HG03571 (cell line): ENCODE results near the gene PPP6R2.
"Not testable (repeated sequence)": the region's sequence is repeated elsewhere in the genome, so short reads cannot be mapped to it uniquely, and the experiment has no call there.

Experiments used
- ATAC-seq: cut with Tn5 transposase; IDR thresholded peaks from one replicate; pipeline ENCODE4 v1.9.1; 2021; ENCODE audit not compliant: unreplicated experiment

PPP6R2 gene

DNA sequence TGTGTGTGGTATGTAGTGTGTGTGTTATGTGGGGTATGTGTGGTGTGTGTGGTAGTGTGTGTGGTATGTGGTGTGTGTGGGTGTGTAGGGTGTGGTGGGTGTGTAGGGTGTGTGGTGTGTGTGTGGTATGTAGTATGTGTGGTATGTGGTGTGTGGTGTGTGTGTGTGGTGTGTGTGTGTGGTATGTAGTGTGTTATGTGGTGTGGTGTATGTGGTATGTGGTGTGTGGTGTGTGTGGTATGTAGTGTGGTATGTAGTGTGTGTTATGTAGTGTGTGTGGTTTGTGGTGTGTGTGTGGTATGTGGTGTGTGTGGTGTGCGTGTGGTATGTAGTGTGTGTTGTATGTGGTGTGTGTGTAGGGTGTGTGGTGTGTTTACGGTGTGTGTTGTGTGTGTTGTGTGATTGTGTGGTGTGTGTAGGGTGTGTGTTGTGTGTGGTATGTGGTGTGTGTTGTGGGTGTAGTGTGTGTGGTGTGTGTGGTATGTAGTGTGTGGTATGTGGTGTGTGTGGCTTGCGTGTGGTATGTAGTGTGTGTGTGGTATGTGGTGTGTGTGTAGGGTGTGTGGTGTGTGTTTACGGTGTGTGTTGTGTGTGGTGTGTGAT lies 4.2 kb upstream of the PPP6R2 start:
- ATAC-seq: no peak

- no peak for ATAC-seq
These were observed 2.9 kb upstream of the PPP6R2 start for GRCh38 chr22:50339945-50340879.

- ATAC-seq: peak; percentile 48
These were observed 1.0 kb upstream of the PPP6R2 start for GRCh38 chr22:50341977-50342650.

GRCh38 chr22:50343541-50343935 lies 411 bp downstream of the PPP6R2 start:
- no peak for ATAC-seq

GRCh38 chr22:50346470-50346869 lies 3.3 kb downstream of the PPP6R2 start:
- no peak for ATAC-seq

GRCh38 chr22:50347157-50347556 lies 4.0 kb downstream of the PPP6R2 start:
- no peak for ATAC-seq

- ATAC-seq: no peak
These were observed 4.9 kb downstream of the PPP6R2 start for GRCh38 chr22:50348058-50348457.

DNA sequence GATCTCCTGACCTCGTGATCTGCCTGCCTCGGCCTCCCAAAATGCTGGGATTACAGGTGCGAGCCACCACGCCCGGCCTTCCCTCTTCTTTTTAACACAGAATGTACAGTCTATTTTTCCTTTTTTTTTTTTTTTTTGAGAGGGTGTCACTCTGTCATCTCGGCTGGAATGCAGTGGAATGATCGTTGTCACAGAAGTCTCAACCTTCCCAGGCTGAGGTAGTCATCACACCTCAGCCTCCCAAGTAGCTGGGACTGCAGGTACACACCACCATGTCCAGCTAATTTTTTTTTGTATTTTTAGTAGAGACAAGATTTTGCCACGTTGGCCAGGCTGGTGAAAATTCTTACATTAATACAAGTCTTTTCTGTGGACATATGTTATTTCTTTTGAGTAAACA lies 13.1 kb downstream of the PPP6R2 start:
- ATAC-seq: no peak

- ATAC-seq: no peak
These were observed 14.1 kb downstream of the PPP6R2 start for GRCh38 chr22:50357222-50357621.

GRCh38 chr22:50357756-50358155 lies 14.6 kb downstream of the PPP6R2 start:
- ATAC-seq: no peak

GRCh38 chr22:50360578-50360977 lies 17.5 kb downstream of the PPP6R2 start:
- no peak for ATAC-seq

DNA sequence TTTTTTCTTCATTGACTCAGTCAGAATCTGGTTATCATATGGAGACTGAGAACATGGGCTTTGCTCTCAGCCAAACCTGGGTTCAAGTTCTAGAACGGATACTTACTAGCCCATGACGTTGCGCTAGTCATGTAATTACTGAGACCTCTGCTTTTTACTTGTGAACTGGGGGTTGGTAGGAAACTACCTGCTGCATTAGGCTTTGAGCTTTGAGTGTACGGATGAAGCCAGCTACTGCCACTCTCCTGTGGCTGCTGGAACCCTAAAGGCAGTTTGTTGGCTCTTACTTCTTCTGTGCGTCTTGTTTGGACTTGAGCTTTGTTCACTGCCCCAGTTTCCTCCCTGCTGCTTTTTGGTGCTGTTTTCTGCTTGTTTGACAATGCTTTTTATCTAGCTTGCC lies 18.1 kb downstream of the PPP6R2 start:
- ATAC-seq: no peak

GRCh38 chr22:50361688-50362087 lies 18.6 kb downstream of the PPP6R2 start:
- ATAC-seq: no peak

DNA sequence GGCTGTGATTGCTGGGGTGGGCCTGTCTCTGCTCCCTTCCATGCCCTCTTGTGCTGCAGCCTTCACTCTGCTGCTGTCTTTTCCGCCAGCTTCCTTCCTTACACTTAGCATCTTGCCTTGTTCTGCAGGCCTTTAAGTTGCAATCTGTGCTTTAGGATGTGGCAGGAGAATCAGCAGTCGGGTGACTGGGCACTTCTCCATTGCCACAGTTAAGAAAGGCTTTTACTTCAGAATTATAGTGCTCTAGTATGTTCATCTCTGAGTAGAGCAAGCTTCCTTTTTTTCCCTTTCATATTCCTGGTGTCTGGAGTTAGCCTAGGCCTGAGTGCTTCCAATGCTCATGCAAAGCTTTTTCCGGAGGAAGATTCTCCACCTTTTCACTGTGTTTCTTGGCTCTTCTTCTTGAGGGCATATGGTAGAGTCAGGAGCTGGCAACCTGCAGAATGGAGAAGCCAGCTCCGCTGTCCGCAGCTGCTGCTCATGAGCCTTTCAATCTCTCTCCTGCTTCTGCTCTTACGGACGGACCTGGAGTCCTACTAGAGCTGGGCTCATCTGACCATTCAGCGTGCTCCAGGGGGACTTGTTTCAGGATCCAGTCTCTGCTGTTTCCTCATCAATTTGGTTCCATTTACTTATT lies 20.2 kb downstream of the PPP6R2 start:
- no peak for ATAC-seq

- not testable (repeated sequence) for ATAC-seq
These were observed 20.7 kb downstream of the PPP6R2 start for GRCh38 chr22:50363803-50364194.

DNA sequence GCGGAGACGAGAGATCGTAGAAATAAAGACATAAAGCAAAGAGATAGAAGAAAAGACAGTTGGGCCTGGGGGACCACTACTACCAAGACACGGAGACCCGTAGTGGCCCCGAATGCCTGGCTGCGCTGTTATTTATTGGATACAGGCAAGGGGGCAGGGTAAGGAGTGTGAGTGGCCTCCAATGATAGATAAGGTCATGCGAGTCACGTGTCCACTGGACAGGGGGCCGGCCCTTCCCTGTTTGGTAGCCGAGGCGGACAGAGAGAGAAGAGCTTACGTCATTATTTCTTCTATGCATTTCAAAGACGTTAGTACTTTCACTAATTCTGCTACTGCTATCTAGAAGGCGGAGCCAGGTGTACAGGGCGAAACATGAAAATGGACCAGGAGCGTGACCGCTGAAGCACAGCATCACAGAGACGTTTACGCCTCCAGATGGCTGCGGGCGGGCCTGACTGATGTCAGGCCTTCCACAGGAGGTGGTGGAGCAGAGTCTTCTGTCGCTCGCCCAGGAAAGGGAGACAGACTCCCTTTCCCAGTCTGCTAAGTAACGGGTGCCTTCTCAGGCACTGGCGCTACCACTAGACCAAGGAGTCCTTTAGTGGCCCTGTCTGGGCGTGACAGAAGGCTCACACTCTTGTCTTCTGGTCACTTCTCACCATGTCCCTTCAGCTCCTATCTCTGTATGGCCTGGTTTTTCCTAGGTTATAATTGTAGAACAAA lies 24.8 kb downstream of the PPP6R2 start:
- ATAC-seq: no peak

GRCh38 chr22:50371101-50371648 lies 28.0 kb downstream of the PPP6R2 start:
- no peak for ATAC-seq

DNA sequence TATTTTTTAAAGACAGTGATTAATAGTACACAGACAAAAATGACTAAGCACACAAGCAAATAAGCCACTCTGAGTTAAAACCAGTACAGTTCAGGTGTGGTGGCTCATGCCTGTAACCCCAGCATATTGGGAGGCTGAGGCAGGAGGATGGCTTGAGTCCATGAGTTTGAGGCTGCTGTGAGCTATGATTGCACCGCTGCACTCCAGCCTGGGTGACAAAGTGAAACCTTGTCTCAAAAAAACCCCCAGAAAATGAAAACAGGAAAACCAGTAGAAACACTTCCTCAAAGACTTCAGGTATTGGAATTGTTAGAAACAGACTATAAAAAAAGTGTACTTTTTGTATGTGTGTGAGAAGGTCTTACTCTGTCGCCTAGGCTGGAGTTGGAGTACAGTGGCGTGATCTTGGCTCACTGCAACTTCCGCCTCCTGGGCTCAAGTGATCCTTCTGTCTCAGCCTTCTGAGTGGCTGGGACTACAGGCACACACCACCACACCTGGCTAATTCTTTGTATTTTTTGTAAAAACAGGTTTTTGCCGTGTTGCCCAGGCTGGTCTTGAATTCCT lies 33.0 kb downstream of the PPP6R2 start:
- no peak for ATAC-seq

- not testable (repeated sequence) for ATAC-seq
These were observed 38.0 kb downstream of the PPP6R2 start for GRCh38 chr22:50381021-50381555.
